ENCODE data around the gene SPECC1L. TPM values are rescaled to one million over a fixed set of nuclear protein-coding genes. Genes with fewer than 3 reads are reported as not detected.

The SPECC1L gene
- total RNA-seq, 1 donor from 2014 or later: 79.5 TPM

- Mint-ChIP-seq H3K4me1 (ENCODE audit: unreplicated experiment) (peaks cover 42% of the 10 kb centered on the region), H3K9me3 (ENCODE audit: unreplicated experiment) (no peaks in the 10 kb centered on the region), H3K27me3 (ENCODE audit: unreplicated experiment) (no peaks in the 10 kb centered on the region), H3K36me3 (ENCODE audit: unreplicated experiment) (peaks cover 29% of the 10 kb centered on the region), H3K4me3 (ENCODE audit: unreplicated experiment) (no peak overlapping the region), H3K27ac (ENCODE audit: unreplicated experiment) (peak overlapping the region; percentile 79)
- no peak for TF ChIP-seq CTCF (IDR thresholded peaks at IDR 0.05)
- peak; percentile 72 for DNase-seq (ENCODE audit: extremely low spot score, unreplicated experiment)
Observed at GRCh38 chr22:24402460-24403192, 132.0 kb downstream of the SPECC1L start.

- no peak for TF ChIP-seq CTCF (IDR thresholded peaks at IDR 0.05)
- DNase-seq (ENCODE audit: extremely low spot score, unreplicated experiment): no peak
Observed at GRCh38 chr22:24403346-24403745, 132.7 kb downstream of the SPECC1L start.

GRCh38 chr22:24404561-24405275 lies 134.1 kb downstream of the SPECC1L start:
- Mint-ChIP-seq H3K4me3 (ENCODE audit: unreplicated experiment) (no peak overlapping the region), H3K9me3 (ENCODE audit: unreplicated experiment) (no peaks in the 10 kb centered on the region), H3K36me3 (ENCODE audit: unreplicated experiment) (peaks cover 18% of the 10 kb centered on the region), H3K27ac (ENCODE audit: unreplicated experiment) (no peak overlapping the region), H3K4me1 (ENCODE audit: unreplicated experiment) (peaks cover 59% of the 10 kb centered on the region), H3K27me3 (ENCODE audit: unreplicated experiment) (no peaks in the 10 kb centered on the region)
- no peak for TF ChIP-seq CTCF (IDR thresholded peaks at IDR 0.05)
- no peak for DNase-seq (ENCODE audit: extremely low spot score, unreplicated experiment)

More at GRCh38 chr22:24403346-24403745, 132.7 kb downstream of the SPECC1L start:
- peak overlapping the region; percentile 79 for H3K27ac Mint-ChIP-seq (ENCODE audit: unreplicated experiment)
- H3K27me3 Mint-ChIP-seq (ENCODE audit: unreplicated experiment): no peaks in the 10 kb centered on the region
- H3K9me3 Mint-ChIP-seq (ENCODE audit: unreplicated experiment): no peaks in the 10 kb centered on the region
- peaks cover 49% of the 10 kb centered on the region for H3K4me1 Mint-ChIP-seq (ENCODE audit: unreplicated experiment)
- no peak overlapping the region for H3K4me3 Mint-ChIP-seq (ENCODE audit: unreplicated experiment)
- peaks cover 24% of the 10 kb centered on the region for H3K36me3 Mint-ChIP-seq (ENCODE audit: unreplicated experiment)

- H3K27ac Mint-ChIP-seq (ENCODE audit: unreplicated experiment): no peak overlapping the region
- no peak overlapping the region for H3K4me3 Mint-ChIP-seq (ENCODE audit: unreplicated experiment)
- peaks cover 21% of the 10 kb centered on the region for H3K36me3 Mint-ChIP-seq (ENCODE audit: unreplicated experiment)
- no peak for DNase-seq (ENCODE audit: extremely low spot score, unreplicated experiment)
- TF ChIP-seq CTCF (IDR thresholded peaks at IDR 0.05): no peak
- H3K27me3 Mint-ChIP-seq (ENCODE audit: unreplicated experiment): no peaks in the 10 kb centered on the region
- H3K9me3 Mint-ChIP-seq (ENCODE audit: unreplicated experiment): no peaks in the 10 kb centered on the region
- peaks cover 65% of the 10 kb centered on the region for H3K4me1 Mint-ChIP-seq (ENCODE audit: unreplicated experiment)
Observed at GRCh38 chr22:24405631-24406321, 135.1 kb downstream of the SPECC1L start.

Data from osteocyte (in vitro differentiated cells).